ENCODE measurements around the gene CCDC70.
"Not testable (repeated sequence)": the region's sequence is repeated elsewhere in the genome, so short reads cannot be mapped to it uniquely, and the experiment has no call there.

Gene CCDC70

DNA sequence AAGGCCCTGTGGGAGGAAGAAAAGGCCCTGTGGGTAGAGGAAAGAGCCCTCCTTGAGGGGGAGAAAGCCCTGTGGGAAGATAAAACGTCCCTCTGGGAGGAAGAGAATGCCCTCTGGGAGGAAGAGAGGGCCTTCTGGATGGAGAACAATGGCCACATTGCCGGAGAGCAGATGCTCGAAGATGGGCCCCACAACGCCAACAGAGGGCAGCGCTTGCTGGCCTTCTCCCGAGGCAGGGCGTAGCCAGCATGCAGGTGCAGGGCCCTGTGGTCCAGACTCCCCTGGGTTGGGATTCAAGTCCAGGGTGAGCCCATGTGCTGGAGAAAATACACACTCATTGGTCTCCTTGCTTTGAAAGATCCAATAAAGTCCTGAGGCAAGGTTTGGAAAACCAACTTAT is 4.1 kb downstream of the CCDC70 start:
- no peak for DNase-seq

DNA sequence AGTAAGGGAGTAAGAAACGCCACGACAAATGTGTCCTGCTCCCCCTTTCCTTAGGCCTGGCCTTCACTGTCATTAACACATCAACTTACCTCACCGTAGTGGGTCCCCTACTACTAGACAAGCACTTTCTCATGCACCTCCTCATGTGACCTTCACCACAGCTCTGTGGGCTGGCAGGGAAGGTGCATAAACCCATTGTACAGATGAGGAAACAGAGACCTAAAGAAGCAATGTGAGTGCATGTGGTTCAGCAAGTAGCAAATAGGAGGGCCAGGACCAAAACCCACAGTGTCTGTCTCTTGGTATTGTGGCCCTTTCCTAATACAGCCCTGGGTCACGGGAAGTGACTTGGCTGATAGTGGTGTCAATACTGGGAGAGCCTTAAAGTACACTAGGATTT is 5.3 kb downstream of the CCDC70 start:
- no peak for DNase-seq

DNA sequence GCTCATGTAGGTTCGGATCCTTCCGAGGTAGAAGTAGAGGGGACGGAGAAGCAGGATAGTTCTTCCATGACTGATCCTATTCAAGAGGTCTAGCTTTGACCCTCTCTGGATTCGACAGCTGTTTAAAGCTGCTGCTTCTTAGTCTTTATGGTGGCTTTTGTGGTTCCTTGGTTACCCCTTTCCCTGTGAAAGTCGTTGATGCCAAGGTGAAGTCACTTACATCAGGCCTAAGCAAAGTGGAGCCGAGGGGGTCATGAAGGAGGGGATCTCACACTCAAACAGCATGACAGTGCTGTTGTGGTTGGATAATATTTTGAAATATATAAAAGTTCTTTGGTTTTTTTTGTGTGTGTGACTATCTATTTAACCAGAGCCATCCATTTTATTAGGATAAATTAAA is 8.1 kb downstream of the CCDC70 start:
- DNase-seq: no peak

DNA sequence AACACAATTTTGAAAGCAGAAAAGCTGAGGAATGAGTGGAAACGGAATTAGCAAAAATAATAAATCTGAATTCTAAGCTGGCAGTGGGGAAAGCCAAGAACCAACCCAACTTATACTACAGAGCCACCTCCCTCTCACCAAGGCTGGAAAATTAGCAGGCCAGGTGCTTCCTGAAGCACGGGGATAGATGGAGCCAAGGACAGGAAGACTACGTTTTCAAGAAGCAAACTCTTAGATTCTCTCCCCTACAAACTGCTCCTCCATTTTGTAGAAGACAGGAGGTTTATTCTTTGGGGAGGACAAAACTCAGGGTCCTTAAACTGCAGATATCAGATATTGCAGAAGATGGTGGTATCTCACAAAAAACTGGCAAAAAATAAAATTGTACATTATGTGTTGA is 8.8 kb downstream of the CCDC70 start:
- no peak for DNase-seq

DNA sequence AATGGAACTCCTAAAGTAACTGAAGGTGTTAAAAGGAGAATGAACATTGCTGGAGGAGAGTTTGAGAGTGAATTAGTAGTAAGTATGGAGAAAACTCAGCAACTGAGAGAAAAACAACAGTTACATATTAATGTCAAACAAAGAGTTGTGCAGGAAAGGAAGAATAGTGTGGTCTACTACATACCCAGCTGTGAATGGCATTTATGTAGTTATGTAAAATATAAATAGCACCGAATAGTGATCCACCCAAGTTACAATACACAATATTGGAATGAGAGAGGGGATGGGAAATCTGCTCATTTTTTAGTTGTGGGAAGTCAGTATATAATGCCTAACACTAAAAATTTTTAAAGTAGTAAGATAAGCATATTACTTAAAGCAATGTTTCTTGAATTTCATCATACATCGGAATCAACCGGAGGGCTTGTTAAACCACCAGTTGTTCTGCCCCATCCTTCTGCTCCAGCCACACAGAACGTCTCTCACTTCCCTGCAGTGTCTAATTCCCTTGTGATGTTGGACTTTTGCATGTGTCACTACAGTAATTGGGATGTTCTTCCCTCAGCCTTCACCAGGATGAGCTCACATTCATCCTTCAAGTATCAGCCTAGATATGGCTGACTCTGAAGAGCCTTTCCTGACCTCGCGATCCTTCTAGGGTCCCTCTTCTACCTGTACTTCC is 11.5 kb downstream of the CCDC70 start:
- DNase-seq: no peak

DNA sequence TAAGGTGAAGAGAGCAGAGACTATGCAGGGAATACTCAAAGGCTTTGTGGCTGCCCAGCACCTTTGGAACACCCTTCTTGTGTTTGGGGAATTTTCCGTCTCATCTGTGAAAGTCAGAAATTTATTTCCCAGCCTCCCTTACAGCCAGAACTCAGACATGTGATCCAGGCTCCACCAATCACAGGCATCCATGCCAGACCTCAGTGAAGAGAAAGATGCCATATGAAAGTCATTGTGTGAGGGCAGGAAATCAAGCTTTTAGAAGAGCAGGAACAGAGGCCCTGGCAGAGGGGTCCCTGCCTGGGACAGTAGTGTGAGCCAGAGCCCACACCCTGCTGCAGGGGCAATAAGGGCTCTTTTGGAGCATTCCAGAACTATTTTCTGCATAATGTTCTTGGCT is 12.1 kb downstream of the CCDC70 start:
- DNase-seq: no peak

DNA sequence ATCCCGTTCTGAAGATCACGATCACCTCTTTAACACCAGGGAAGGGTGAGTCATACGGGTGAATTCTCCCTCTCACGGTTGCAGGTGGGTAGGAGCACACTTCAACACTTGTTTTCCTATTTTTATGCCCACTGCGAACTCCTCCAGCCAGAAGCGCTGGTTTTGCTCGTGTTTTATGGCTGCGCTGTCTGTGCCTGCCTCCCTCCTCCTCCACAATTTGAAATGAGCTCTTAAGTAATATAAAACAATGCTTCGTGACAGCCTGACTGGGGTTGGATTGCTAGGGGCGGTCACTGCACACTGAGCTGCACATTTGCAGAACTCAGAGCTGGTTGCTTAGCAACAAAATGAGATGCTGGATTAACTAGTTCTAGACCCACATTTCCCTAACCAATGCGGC is 12.9 kb downstream of the CCDC70 start:
- no peak for DNase-seq

DNA sequence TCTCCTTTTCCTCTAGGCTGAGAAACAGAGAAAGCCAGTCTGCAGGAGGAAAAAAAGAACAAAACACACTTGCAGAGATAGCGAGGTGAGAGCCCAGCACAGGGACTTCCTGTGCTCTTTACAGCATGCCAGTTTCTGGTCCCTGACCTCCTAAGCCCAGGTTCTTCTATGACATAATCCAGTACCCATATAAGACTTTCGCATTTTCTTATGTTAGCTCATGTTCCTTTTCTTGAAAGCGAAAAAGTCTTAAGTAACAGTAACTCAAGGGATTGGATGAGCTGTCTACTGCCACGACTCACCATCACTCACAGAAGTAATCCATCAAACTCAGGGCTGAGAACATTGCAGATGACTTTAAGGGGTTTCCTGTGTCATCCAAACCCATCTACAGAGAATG is 17.4 kb downstream of the CCDC70 start:
- DNase-seq: no peak

DNA sequence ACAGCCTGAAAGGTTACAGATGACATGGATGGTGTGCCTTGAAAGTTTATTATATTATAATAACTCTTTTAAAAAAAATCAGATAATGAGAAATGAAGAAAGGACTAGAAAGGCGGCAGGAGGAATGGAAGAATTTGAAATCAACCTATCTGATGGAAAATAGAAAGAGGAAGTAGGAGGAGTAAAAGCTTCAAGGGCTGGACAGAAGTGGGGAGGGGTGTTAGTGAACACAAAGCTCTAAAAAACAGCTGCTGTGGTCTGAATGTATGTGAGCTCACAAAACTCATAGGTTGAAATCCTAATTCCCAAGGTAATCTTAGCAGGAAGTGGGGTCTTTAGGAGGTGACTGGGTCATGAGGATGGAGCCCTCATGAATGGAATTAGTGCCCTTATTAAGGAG is 19.5 kb downstream of the CCDC70 start:
- no peak for DNase-seq

DNA sequence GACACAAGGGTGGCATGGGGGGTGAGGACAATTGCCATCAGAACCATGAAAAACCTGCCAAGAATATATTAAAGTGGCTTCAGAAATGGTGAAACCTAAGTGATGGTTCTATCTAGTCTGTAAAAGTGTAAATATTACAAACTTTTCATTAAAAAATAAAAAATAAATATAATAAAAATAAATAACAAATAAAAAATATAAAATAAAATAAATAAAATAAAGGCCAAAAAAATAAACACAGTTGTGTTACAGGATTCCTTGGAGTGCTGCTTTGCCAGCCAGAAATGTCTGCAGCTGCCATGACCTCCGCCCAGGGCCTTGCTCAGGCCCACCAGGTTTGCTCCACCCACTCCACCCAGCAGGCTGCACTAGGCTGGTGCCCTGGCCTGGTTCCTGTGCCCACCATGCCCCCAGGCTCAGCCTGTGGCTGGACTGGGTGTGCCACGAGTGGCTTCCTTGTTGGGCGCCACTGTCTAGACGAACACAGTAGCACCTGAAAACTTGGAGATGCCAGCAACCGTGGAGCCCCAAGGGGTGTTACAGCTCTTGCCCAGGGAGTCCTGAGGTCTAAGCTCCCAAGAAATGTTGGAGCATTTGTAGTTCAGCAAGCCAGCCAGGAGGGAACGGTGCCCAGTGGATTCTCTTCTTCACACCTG is 20.9 kb downstream of the CCDC70 start:
- DNase-seq: no peak

DNA sequence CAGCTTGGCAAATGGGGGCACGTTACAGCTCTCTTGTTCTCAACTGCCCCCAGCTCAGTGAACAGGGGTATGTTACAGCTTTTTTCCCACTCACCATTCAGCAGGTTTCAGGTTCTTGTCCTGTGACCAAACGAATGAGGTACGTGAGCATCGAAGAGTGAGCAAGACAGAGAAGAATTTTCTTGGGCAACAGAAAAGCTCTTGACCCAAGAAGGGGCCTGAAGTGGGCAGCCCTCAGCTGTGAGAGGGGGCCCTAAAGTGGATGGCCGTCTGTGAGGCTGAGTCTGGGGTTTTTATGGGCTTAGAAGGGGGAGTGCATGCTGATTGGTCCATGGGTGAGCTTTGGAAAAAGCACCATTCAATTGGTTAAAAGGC is 21.4 kb downstream of the CCDC70 start:
- no peak for DNase-seq

DNA sequence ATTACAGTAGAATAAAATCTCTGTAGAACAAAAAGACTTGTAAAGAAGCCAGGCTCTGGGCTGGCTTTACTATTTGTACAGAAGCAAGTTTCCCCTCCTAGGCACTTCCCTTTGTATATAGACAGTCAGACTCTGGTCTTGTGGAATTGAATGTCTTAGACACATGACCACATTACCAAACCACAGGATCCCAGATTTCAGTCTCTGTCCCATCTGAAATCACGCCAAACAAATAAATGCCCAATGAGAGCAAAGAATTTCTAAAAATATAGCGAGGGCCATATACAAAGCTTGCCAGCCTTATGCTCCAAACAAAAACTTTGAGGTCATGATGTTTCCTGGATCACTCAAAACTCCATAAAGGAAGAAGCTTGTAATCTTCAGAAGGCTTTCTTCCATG is 23.9 kb downstream of the CCDC70 start:
- DNase-seq: no peak

DNA sequence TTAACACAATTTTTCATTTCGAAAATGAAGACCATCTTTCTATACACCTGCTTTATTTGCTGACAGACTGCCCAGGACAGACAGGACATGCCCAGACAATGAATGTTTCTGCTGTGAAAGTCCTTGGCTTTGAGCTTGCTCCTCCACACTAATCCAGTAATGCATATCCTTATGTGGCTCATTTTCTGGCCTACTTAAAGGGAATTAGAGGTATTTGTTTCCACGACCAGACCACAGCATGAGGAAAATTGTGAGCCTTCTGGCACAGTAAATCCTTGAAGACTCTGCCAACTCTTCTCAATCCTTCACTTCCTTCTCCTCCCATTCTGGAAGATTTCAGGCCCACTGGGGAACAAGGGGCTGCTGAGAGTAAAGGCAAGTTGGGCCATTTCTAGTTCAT is 25.7 kb downstream of the CCDC70 start:
- no peak for DNase-seq

DNA sequence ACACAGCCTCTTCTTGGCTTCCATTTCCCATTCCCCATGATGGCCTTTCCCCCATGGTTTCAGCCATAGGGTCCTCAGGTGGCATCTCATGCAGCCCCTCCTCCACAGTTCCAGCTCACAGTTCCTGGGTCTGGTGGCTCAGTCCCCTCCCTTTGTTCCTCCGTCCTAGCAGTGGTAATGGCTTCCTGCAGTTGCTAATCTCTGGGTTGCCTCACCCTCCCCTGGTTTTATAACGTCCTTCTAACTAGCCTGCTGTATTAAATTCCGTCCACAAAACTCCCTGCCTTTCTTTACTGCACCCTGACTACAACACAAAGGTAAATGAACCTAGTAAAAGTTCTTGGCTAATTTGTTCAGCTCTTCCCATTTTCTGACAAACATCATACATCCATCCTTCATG is 30.9 kb downstream of the CCDC70 start:
- no peak for DNase-seq

DNA sequence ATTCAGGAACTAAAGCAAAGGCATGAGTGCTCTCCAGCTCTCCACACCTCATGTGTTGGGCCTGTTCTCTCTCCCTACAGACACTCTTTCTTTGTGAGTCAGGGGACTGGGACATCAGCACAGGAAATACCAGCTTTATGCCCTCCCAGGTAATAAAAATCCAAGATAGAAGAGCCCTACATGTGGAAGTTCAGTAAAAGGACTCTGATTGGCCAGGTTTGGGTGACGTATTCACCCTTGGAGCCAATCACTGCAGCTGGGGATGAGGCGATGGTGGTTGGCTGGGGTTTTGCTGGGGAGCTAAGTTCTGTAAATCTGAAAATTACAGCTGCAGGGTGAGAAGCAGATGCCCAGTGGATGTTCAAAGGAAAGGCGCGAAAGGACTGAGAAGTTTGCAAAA is 32.5 kb downstream of the CCDC70 start:
- DNase-seq: no peak

DNA sequence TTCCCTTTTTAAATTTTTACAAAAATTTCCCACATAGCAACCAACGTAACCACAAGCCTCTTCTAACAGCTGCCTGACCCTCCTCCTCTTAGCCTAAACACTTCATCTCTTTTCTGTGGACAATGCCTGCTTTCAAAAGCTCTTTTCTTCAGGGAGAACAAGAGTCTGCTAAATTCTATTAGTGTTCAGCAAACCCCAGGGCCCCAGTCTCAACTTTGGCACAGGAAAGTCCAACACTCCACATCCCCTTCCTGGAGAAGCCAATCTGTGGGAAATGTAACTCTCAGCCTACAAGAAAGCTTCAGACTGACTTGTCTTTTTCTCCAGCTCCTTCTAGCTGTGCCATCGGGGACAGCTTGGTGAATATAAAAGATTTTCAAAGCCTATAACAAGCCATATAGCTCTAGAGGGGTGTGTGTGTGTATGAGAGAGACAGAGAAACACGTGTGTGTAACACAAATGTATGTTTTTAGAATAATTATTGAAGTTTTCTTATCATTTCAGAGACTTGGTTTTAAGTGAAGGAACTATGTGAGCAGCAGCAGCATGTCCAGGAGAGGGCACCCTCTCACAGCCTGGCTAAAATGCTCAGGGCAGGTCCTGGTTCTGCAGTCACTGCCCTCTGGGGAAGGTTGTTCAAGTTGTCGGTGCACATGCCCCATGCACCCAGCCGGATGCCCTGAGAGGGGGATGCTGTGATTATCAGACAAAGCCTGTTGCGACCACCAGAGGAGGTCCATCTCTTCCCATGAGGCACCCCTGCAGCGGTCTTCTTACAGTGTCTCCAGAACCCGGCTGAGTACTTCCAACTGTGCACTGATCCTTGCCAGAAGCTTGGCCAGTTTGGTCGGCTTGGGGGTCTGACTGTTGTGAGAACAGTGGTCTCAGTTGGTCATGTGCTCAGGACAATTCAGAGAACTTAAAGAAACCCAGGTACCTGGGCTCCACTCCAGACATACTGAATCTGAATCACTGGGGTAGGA is 34.4 kb downstream of the CCDC70 start:
- DNase-seq: no peak

DNA sequence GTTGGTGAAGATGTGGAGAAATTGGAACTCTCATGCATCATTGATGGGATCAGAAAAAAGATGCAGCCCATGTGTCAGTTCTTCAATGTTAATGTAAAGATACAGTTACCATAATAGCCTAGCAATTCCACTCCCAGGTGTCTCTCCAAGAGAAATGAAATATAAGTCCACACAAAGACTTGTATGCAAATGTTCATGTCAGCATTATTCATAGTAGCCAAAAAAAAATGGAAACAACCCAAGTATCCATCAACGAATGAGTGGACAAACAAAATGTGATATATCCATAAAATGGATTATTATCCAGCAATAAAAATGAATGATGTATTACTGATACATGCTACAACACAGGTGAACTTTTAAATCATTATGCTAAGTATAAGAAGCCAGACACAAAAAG is 38.7 kb downstream of the CCDC70 start:
- no peak for DNase-seq

DNA sequence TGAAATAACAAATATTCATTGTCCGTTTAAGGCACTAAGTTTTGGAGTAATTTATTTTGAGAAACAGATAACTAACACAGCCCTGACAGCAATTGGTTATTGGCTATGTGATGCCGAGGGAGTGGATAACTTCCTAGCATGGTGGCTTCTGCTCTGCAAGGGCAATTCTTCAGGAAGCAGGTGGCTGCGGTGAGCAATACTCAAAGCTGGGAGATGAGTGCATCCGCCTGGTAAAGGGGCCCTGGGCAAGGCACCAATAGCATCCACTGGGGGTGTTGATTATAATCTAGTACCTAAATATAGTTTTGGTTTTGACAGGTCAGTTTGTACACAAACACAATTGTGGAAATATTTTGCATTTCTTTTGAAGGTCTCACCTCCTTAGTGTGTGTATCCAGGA is 41.0 kb downstream of the CCDC70 start:
- DNase-seq: no peak

DNA sequence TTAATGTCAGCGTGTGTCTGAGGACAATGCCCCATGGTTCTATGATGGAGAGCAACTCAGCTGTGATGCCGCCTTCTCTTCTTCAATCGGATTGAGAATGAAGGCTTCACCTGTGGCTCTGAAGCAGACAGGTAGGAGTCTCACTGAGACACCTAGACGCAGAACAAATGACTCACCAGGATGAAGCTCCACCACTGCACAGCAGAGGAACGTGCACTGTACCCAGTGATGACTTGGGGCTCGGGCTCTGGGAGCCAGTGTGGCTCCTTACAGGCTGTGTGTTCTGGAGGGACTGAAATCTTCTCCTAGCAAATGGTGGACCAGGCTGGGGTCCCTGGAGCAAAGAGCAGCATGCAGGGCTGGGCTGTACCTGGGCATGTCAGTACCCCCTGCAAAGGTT is 44.0 kb downstream of the CCDC70 start:
- DNase-seq: no peak

DNA sequence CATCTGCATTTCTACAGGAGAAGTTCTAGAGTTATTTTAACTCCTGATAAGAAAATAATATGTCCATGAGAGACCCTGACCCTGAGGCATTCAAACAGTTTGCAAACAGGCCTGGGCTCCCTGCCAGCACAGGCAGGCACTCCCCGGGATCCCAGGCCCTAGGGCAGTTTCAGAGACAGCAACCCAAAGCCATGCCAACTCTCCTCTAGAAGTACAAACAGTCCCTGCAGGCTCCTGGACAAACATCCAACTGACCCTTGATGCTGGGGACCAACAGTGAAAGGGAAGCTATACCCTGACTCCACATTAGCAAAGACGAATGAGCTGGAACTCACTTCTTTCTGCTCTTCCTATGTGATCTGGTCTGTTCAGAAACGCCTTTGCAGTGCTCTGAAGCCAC is 44.8 kb downstream of the CCDC70 start:
- no peak for DNase-seq

DNA sequence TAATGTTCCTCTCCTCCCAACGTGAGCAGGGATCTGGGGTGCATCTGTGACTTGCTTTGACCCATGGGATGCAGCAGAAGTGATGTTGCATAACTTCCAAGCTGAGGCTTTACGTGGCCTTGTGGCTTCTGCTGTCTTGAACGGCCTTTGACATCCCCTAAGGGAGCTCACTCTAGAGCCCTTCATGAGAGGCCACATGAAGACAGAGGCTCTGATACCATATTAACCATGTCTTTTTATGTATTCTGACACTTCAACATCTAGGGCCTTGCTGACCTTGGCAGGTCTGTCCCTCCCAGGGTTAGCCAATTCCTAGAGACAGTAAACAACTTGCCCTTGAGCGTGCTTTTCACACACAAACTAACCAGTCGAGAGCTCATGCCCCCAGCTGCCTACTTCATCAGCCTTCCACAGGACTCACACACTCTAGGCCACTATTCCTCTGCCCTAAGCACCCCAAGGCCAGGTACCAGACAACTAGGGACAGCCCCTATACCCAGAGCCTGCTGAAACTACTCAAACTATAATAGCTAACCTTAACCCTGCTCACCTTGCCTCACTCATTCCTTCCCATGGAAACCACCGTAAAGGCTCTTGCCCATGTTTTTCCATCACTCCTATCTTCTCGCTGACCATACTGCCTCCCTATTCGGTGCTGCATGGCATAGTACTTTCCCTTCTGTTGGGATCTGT is 45.4 kb downstream of the CCDC70 start:
- DNase-seq: no peak

DNA sequence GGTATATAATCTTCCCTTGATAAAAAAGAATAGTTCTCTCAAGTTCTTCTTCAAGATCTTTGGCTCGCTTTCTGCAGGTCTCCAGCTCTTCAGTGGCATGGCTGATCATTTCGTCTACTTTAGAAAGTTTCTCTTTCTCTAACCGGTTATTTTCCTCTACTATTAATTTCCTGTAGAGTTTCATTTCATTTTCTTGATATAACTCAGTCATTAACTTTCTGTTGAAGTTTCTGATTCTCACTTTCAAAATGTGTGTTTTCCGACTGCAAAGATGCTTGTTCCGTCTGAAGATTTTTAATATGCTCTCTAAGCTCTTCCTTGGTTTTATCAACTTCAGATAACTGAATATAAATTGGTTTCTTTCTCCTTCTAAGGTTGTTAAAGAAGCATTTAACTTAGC is 47.5 kb downstream of the CCDC70 start:
- not testable (repeated sequence) for DNase-seq

DNA sequence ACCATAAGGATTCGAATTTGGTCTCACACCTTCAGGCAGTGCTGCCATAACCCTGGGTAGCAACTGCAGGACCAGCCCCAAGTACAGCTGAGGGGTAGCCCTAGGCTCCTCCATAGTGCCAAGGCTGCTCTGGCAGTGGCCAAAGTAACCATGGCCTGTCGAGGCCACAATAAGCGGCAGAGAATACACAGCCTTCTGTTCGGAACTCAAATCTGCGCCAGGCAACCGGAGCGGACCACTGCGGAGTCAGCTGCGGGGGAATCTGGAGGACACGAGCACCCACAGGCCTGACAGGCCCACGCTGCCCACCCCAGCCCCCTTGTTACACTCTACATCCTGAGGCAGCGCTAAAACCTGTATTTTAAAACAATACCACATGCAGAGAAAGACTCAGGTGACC is 48.7 kb downstream of the CCDC70 start:
- no peak for DNase-seq

Measured in NCI-H1048 (cell line).